Keratinocyte (primary cell): ENCODE measurements around the gene TMOD3. TPM values are rescaled to one million over a fixed set of nuclear protein-coding genes. Genes with fewer than 3 reads are reported as not detected.
"Not testable (repeated sequence)": the region's sequence is repeated elsewhere in the genome, so short reads cannot be mapped to it uniquely, and the experiment has no call there.

ENCODE experiments used
- DNase-seq: peaks from one replicate; pipeline ENCODE4 v3.0.0-alpha.2; 2011; ENCODE audit warnings: low read depth, missing footprints, low spot score
- FAIRE-seq: peaks from 2 replicates; lab custom pipeline; 2011; peaks lifted over from hg19 to GRCh38; lab: Jason Lieb, UNC
- H2AFZ ChIP-seq: 2 replicates; pipeline ENCODE4 v1.6.0; 2012; ENCODE audit warnings: low read length, control low read depth, inconsistent platforms; ENCODE audit not compliant: control insufficient read depth
- H3K27ac ChIP-seq: 2 replicates; pipeline ENCODE4 v1.5.1; 2011; ENCODE audit warnings: low read length; ENCODE audit not compliant: control insufficient read depth, insufficient read depth
- H3K27me3 ChIP-seq: 3 replicates; pipeline ENCODE4 v1.6.0; 2011; ENCODE audit warnings: low read length; ENCODE audit not compliant: control insufficient read depth, insufficient read depth; ENCODE audit errors: extremely low read depth
- H3K36me3 ChIP-seq, 2 experiments: 2 replicates in 1 of 2; 3 replicates in 1 of 2; pipeline ENCODE4 v1.5.1; 2011; ENCODE audit warnings: low read length in 2 of 2, mild to moderate bottlenecking in 1 of 2; ENCODE audit not compliant: control insufficient read depth in 2 of 2, insufficient read depth in 2 of 2; ENCODE audit errors: extremely low read depth in 1 of 2
- H3K4me1 ChIP-seq: 3 replicates; pipeline ENCODE4 v1.5.1; 2011; ENCODE audit warnings: low read length; ENCODE audit not compliant: control insufficient read depth, insufficient read depth; ENCODE audit errors: extremely low read depth
- H3K4me2 ChIP-seq: 3 replicates; pipeline ENCODE4 v1.6.0; 2011; ENCODE audit warnings: low read depth, low read length; ENCODE audit not compliant: control insufficient read depth, insufficient read depth; ENCODE audit errors: extremely low read depth
- H3K4me3 ChIP-seq, 3 experiments: fragments of 200-600 bp in 1 of 3; sonication (generic) in 1 of 3; 2 replicates in 2 of 3; 3 replicates in 1 of 3; pipeline ENCODE4 v1.5.1; 2011 to 2016; ENCODE audit warnings: low read length in 3 of 3, mild to moderate bottlenecking in 3 of 3, control low read depth in 2 of 3, inconsistent platforms in 1 of 3, low read depth in 1 of 3, mixed read lengths in 1 of 3, mixed run types in 1 of 3, moderate library complexity in 1 of 3; ENCODE audit not compliant: control insufficient read depth in 2 of 3, insufficient read depth in 2 of 3; ENCODE audit errors: extremely low read depth in 1 of 3
- H3K79me2 ChIP-seq: 2 replicates; pipeline ENCODE4 v1.6.0; 2012; ENCODE audit warnings: low read length; ENCODE audit not compliant: control insufficient read depth, insufficient read depth
- H3K9ac ChIP-seq: 3 replicates; pipeline ENCODE4 v1.6.0; 2011; ENCODE audit warnings: low read length; ENCODE audit not compliant: control insufficient read depth, insufficient read depth; ENCODE audit errors: extremely low read depth
- H3K9me1 ChIP-seq: 3 replicates; pipeline ENCODE4 v1.6.0; 2011; ENCODE audit warnings: low read length; ENCODE audit not compliant: control insufficient read depth, insufficient read depth; ENCODE audit errors: extremely low read depth
- H3K9me3 ChIP-seq: 2 replicates; pipeline ENCODE4 v1.5.1; 2012; ENCODE audit warnings: low read depth, low read length; ENCODE audit not compliant: control insufficient read depth
- H4K20me1 ChIP-seq: 3 replicates; pipeline ENCODE4 v1.6.0; 2011; ENCODE audit warnings: low read length; ENCODE audit not compliant: control insufficient read depth, insufficient read depth; ENCODE audit errors: extremely low read depth
- EZH2 ChIP-seq: IDR thresholded peaks from one replicate; pipeline ENCODE4 v1.6.1; 2012; ENCODE audit warnings: inconsistent platforms, mild to moderate bottlenecking, low read length, moderate library complexity
- dilution Hi-C: fragments of 300-500 bp; cut with MboI; formaldehyde crosslinking; loops from one replicate; pipeline ENCODE4 v1.7.0; 2020; ENCODE audit warnings: low sequenced_read_pairs; ENCODE audit not compliant: extremely low pct_ligation_motif_present
- polyA plus RNA-seq, 5 experiments: library from polyadenylated mRNA; depleted of rRNA in 3 of 5; stranded (reverse) in 3 of 5; stranded (forward) in 1 of 5; unstranded in 1 of 5; fragments of >200 nt; gene quantifications; 1 replicate in 1 of 5; 2 replicates in 3 of 5; 3 replicates in 1 of 5; pipeline versions ENCODE4 v1.2.1 to v1.2.3, GENCODE V29; 2011 to 2012; ENCODE audit warnings: missing spikeins in 2 of 5, low read depth in 1 of 5, low replicate concordance in 1 of 5
- TF ChIP-seq, protein P1 (sequence below), 3 experiments: IDR thresholded peaks in 1 of 3; conservative IDR thresholded peaks in 1 of 3; optimal IDR thresholded peaks in 1 of 3; 2 replicates in 2 of 3; 3 replicates in 1 of 3; pipeline versions ENCODE3 to v1.5.1; 2011; ENCODE audit warnings: low read length in 3 of 3, mild to moderate bottlenecking in 3 of 3, moderate library complexity in 2 of 3, control low read depth in 1 of 3, inconsistent platforms in 1 of 3; ENCODE audit not compliant: insufficient read depth in 2 of 3; ENCODE audit errors: extremely low read depth in 1 of 3

Gene TMOD3
- polyA plus RNA-seq, 1 donor (not counting 4 experiments of a cell fraction or from before 2014, with no cell fraction given): 100 TPM

DNA sequence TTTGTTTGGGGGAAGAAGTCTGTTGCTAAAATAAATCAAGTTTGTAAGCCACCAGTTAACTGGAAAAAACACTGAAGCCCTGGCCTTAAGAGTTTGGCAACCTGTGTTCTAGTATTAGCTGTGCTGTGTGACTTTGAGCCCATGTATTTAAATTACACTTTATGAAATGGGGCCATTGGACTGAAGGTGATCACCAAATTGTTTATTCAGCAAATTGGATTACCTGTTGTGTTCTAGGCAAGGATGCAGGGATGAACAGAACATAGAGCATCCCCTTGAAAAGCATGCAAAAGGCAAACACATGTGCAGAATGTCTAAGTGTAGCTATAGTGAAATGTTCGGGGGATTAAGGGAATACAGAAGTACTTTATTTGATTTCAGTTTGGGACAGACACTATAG, 54.6 kb downstream of the TMOD3 start:
- dilution Hi-C loops: no loop called here

DNA sequence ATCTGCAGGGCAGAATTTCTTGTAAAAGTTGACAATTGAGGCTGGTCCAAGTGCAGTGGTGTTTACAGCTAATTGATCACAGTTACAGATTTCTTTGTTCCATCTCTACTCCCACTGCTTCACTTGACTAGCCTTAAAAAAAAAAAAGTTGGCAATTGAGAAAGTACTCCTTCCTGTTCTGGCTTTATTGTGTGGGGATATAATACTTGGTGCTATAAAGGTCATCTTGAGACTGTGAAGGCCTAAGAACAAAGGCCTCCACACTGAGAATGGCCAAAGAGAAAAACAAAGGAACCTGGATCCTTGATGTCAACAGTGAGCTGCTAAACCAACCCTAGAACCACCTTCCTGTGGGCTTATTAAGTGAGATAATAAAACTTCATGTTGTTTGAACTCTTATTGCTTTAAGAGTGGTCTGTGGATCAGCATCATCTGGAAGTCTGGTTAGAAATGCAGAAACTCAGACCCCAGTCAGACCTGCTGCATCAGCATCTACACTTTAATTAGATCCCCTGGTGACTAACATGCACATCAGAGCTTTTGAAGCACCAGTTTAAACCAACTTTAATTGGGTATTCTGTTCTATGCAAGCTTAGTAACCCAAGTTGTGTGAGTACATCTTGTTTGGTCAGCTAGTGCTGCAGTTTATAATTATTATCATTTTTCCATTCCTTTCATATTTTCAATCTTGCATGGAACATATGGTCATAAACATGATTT, 55.2 kb downstream of the TMOD3 start:
- peak overlapping the region; percentile 6 for H3K27ac ChIP-seq
- peaks cover 1 to 18% of the 10 kb centered on the region in 2 experiments for H3K36me3 ChIP-seq
- DNase-seq (no peak), FAIRE-seq (no peak)
- H3K79me2 ChIP-seq: peaks cover 79% of the 10 kb centered on the region
- no peak overlapping the region for H3K9ac ChIP-seq
- H3K4me2 ChIP-seq: no peak overlapping the region
- no peak overlapping the region for H3K4me3 ChIP-seq
- no peak for TF ChIP-seq EZH2
- peaks cover 5% of the 10 kb centered on the region for H4K20me1 ChIP-seq
- peaks cover 29% of the 10 kb centered on the region for H3K4me1 ChIP-seq
- H3K27me3 ChIP-seq: no peaks in the 10 kb centered on the region
- no peaks in the 10 kb centered on the region for H3K9me3 ChIP-seq
- H2AFZ ChIP-seq: no peak overlapping the region
- dilution Hi-C loops: no loop called here
- H3K9me1 ChIP-seq: no peaks in the 10 kb centered on the region

More for the DNA sequence above, 54.6 kb downstream of the TMOD3 start:
- Histone ChIP-seq H3K9me1 (no peaks in the 10 kb centered on the region), H3K27ac (no peak overlapping the region), H4K20me1 (peaks cover 5% of the 10 kb centered on the region), H3K9me3 (no peaks in the 10 kb centered on the region), H3K27me3 (no peaks in the 10 kb centered on the region), H3K9ac (no peak overlapping the region), H3K4me2 (no peak overlapping the region), H3K79me2 (peaks cover 79% of the 10 kb centered on the region), H2AFZ (no peak overlapping the region), H3K4me3 (no peak overlapping the region), H3K36me3 (peaks cover 0 to 13% of the 10 kb centered on the region in 2 experiments), H3K4me1 (peaks cover 35% of the 10 kb centered on the region)
- FAIRE-seq: no peak
- DNase-seq: no peak
- TF ChIP-seq EZH2: no peak
- TF ChIP-seq, protein P1, sequence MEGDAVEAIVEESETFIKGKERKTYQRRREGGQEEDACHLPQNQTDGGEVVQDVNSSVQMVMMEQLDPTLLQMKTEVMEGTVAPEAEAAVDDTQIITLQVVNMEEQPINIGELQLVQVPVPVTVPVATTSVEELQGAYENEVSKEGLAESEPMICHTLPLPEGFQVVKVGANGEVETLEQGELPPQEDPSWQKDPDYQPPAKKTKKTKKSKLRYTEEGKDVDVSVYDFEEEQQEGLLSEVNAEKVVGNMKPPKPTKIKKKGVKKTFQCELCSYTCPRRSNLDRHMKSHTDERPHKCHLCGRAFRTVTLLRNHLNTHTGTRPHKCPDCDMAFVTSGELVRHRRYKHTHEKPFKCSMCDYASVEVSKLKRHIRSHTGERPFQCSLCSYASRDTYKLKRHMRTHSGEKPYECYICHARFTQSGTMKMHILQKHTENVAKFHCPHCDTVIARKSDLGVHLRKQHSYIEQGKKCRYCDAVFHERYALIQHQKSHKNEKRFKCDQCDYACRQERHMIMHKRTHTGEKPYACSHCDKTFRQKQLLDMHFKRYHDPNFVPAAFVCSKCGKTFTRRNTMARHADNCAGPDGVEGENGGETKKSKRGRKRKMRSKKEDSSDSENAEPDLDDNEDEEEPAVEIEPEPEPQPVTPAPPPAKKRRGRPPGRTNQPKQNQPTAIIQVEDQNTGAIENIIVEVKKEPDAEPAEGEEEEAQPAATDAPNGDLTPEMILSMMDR (optimal IDR thresholded peaks at IDR 0.05 in 1 of 3, IDR thresholded peaks at IDR 0.05 in 1 of 3, conservative IDR thresholded peaks at IDR 0.05 in 1 of 3; ENCODE audit: extremely low read depth in 1 of 3, insufficient read depth in 2 of 3, low read length in 3 of 3): no peak

DNA sequence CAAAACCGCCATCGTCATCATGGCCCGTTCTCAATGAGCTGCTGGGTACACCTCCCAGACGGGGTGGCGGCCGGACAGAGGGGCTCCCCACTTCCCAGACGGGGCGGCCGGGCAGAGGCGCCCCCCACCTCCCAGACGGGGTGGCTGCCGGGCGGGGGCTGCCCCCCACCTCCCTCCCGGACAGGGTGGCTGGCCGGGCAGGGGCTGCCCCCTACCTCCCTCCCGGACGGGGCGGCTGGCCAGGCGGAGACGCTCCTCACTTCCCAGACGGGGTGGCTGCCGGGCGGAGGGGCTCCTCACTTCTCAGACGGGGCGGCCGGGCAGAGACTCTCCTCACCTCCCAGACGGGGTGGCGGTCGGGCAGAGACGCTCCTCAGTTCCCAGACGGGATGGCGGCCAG, 56.3 kb downstream of the TMOD3 start:
- H3K27me3 ChIP-seq, H3K4me2 ChIP-seq, FAIRE-seq, DNase-seq, H2AFZ ChIP-seq, dilution Hi-C loops, H3K27ac ChIP-seq, H3K9me1 ChIP-seq, H3K4me3 ChIP-seq, H3K9ac ChIP-seq, H4K20me1 ChIP-seq, H3K9me3 ChIP-seq: not testable (repeated sequence)
- peaks cover 18% of the 10 kb centered on the region for H3K4me1 ChIP-seq
- H3K36me3 ChIP-seq: peaks cover 4 to 18% of the 10 kb centered on the region in 2 experiments
- H3K79me2 ChIP-seq: peaks cover 74% of the 10 kb centered on the region
